Central memory CD4-positive, alpha-beta T cell (primary cell): ENCODE data around the gene RSPO4.

Source experiments
- DNase-seq: peaks from one replicate; pipeline ENCODE4 v3.0.0; 2022

RSPO4 gene

DNA sequence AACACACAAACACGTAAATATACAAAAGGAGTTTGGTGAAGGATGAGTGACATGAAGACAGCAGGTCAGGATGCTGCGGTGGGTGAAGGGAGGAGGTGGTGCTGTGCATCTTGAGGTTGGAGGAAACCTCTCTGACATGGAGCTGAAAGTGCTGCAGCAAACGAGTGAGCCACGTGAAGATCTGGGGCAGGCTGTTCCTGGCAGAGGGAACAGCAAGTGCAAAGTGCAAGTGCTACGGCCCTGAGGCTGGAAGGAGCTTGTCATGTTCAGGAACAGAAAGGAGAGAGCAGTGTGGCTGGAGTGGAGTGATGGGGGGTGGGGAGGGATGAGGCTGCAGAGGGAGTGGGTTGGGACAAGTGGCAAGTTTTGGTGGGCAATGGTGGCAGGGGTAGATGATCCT lies 61.2 kb downstream of the RSPO4 start:
- no peak for DNase-seq

DNA sequence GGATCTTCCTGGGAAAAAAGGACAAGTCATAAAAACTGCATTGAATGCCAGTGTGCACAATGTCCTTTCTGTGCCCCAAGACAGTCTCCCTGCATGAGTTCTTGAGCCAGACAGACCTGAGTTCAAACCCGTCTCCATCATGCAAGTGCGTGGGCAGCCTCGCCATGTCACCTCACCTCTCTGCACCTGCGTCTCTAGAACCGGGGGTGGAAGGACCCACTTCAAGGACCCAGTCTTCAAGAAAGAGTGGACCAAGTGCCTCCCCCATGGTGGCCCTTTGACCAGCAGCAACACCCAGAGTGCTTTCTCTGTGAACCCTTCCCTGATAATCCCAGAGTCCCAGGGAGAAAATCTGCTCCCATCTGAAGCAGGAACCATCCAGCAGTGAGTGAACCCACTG lies 62.5 kb downstream of the RSPO4 start:
- no peak for DNase-seq

DNA sequence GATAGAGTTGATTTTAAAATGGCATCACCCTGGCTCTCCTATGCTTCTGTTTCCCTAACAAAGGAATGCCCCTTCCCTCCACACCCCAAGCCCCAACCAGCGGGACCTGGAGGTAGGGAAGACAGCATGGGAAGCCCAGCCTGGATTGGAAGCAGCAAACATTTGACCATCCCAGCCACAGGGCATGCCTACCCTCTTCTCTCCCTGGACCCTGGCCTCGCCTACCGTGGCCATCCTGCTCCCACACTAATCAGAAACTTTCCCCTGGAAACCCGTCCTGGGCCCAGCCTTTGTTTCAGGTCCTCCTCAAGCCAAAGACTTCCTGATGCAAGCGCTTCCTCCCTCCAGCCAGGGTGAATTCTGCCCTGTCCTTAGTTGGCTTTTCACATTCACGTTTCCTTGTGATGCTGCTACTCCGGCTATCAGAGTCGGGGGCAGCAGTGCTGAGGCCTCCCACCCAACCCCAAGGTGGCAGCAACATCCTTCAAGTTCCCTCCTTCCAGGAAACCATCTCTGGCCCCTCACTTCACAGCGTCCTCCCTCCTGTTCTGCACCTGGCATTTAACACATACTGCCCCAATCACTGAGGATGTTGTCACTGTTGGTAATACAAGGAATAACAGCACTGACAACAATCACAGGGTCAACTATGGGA lies 67.8 kb downstream of the RSPO4 start:
- DNase-seq = no peak

GRCh38 chr20:933029-933428 lies 69.1 kb downstream of the RSPO4 start:
- no peak for DNase-seq

- DNase-seq = no peak
Measured at GRCh38 chr20:931401-931800, 70.7 kb downstream of the RSPO4 start.

DNA sequence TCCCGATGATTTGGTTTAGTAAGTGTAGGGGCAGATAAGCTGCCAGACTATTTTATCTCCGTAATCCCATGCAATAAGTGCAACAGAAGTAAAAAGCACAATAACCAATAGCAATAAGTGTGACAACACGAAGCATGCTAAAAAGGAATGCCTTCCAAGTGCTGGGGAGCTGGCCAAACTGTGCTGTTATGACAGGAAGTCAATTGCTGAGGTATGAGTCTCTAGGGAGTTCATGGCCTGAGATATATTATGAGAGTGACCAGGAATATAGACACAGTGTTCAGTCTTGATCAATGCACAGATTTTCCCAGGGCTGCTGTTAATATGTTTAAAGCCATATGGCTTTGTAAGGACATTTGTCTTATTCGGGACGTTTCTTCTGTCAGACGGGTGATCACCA lies 75.4 kb downstream of the RSPO4 start:
- DNase-seq = no peak

DNA sequence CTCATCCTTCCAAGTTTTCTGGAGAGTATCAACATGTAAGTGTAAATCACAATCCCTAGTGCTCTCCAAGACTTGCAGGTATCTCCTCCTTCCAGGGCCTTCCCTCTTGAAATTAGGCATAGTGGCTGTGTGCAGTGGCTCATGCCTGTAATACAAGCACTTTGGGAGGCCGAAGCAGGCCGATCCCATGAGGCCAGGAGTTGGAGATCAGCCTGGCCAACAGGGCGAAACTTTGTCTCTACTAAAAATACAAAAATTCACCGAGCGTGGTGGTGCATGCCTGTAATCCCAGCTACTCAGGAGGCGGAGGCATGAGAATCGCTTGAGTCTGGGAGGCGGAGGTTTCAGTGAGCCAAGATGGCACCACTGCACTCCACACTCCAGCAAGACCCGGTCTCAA lies 76.6 kb downstream of the RSPO4 start:
- DNase-seq = no peak

DNA sequence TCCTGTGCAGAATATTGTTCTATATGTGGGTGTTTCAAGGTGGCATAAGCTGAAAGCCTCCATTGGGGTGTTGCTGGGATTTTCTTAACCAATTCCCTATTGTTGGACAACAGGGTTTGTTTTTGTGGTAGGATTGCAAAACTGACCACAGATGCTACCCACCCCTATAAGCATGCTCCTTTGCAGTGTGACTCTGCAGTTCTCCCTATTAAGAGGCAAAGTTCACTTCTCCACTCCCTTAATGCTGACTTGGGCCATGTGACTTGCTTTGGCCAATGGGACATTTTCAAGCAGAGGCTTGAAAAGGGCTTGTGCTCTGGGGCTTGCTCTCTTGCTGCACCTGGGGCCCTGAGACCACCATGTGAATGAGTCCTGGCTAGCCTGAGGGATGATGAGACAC lies 77.5 kb downstream of the RSPO4 start:
- DNase-seq = no peak

- DNase-seq = no peak
Measured at GRCh38 chr20:922781-923180, 79.3 kb downstream of the RSPO4 start.

GRCh38 chr20:921068-921467 lies 81.0 kb downstream of the RSPO4 start:
- DNase-seq = no peak

GRCh38 chr20:920311-920710 lies 81.8 kb downstream of the RSPO4 start:
- no peak for DNase-seq

DNA sequence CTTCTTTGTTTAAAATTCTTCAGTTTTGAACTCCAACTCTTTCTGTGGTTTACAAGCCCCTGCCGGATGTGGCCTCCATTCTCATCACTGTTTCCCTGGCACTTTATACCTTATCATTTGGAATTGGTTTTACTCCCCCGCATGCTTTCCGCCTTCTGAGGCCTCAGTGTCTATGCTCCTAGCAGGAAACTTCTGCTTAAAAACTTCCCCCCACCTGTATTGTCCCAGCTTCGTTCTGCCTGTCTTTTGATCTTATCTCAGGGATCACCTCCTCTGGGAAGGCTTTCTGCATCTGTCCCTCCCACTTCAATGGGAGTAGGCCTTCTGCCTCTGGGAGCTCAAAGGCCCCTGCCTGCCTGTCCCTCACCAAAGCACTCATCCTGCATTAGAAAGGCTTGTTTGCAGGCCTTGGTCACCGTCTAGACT lies 82.6 kb downstream of the RSPO4 start:
- no peak for DNase-seq

DNA sequence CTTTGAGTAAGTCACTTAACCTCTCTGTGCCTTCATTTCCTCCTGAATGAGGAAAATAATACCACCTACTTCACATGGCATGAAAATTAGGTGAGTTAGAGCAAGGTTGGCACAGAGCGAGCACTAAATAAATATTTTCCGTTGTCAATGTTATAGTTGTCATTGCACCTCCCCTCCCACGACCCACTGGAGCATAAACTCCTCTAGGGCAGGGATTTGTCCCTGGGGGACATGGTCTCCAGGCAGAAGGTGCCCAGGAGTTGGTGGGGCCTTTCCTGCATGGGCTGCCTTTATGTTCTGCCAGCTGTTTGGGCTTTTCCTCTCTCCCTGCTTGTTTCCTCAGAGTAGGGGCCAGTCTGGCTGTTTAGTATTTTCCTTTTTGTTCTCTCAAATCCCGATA lies 84.7 kb downstream of the RSPO4 start:
- no peak for DNase-seq

DNA sequence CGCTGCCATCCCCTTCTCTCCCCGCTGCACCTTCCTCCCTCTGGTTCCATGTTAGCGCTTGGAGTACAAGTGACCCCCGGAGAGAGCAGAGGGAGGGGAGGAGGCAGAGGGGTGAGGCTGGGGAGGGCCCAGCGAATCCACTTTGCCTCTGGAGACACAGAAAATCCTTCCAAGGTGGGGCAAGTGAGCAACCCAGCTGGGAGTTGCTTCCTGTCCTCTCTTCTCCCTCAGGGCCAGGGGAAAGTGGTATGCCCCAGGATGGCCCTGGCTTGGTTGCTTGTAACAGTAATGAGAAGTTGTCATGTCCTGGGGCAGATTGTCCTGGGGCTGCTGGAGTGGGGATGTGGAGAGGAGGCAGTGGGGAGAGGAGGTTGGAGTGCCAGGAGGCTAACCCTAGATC lies 85.3 kb downstream of the RSPO4 start:
- DNase-seq = no peak

DNA sequence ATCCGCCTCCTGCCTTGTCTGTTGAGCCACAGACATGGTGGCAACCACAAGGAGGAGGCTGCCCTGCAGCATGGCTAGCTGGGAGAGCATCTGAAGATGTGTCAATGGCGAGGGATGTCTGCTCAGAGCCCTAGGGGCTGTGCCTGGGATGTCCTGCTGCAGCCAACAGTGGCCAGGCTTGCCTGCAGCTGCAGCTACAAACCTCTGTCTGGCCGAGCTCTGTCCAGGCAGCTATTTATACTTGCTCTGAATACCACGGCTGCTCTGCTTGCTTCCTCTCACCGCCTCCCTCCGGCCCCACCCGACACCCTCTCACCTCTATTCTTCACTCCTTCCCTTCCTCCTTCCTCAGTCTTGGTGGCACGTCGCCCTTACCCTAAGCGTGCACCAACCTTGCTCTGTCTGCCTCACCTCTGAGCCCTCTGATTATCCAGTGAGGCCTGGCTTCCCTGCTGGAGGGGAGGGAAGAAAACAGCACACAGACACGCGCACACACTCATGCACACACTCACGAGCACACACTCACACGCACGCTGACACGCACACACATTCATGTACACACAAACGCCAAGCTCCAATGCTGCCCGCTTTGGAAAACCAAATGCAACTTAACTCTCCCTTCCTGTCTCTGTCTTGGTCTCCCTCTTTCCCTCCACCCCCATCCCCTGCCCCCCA lies 85.8 kb downstream of the RSPO4 start, which contains the start of gene ANGPT4:
ANGPT4 (minus strand) TSS at position 210 of the 675 bp plus-strand sequence; CDS start at position 90, 120 bp downstream.
- DNase-seq = no peak

- no peak for DNase-seq
Measured at GRCh38 chr20:914727-915498, 87.2 kb downstream of the RSPO4 start.

DNA sequence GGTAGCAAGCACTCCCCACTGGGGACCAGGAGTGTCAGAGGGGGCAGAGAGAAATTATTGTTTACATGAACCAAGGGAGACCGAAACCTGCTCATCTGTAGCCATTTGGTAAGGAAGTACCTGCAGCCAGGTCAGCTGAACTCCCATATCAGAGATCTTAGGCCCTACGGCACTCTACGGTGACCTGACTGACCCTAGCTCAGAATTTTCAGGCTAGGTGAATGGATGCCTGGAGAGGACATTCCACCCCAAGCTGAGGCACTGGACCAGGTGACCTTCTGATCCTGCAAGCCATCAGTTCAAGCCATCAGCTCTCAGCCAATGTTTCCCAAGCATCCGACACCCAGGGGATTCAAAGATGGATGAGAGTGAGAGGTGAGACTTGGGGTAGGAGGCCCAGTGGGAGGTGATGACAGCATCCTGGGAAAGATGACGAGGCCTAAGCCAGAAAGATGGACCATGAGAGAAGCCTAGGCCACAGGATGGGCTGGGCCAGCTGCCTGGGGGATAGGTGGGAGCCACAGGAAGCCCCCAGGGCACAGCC lies 88.7 kb downstream of the RSPO4 start:
- no peak for DNase-seq

DNA sequence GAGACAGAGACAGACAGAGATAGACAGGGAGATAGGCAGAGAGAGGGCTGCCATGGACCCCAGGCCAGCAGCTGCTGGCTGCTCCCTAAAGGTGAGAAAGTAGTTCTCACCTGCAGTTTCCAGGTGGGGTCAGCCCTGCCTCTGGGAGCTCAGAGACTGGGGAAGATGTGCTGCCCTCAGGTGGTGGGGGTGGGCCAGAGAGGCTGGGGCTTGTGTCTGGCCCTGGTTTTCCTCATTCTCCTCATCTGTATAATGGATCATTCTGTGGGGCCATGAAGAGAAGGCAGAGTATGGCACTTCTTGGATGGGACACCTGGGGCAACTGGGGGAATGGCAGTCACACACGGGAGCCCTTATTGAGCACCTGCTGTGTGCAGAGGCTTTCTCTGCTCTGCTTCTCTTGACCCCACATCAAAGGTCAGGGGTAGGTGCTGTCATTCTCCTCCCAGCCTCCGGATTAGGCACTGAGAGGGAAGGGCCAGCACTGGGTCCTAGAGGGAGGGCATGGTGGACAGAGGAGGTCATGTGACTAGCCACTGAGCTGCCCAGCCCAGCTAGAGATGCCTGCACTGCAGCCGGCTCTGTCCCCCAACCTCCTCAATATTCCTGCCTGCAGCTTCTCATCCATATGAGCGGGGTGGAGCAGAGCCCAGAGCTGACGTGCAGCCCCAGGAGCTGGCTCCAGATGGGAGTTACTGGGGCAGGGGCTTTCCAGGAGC lies 90.1 kb downstream of the RSPO4 start:
- no peak for DNase-seq

GRCh38 chr20:910870-911770 lies 91.0 kb downstream of the RSPO4 start:
- DNase-seq = no peak

- no peak for DNase-seq
Measured at GRCh38 chr20:910132-910869, 91.8 kb downstream of the RSPO4 start.

- DNase-seq = no peak
Measured at GRCh38 chr20:909641-910040, 92.5 kb downstream of the RSPO4 start.
